ENCODE data around the gene BANF2.
"Not testable (repeated sequence)": the region's sequence is repeated elsewhere in the genome, so short reads cannot be mapped to it uniquely, and the experiment has no call there.

BANF2 gene

DNA sequence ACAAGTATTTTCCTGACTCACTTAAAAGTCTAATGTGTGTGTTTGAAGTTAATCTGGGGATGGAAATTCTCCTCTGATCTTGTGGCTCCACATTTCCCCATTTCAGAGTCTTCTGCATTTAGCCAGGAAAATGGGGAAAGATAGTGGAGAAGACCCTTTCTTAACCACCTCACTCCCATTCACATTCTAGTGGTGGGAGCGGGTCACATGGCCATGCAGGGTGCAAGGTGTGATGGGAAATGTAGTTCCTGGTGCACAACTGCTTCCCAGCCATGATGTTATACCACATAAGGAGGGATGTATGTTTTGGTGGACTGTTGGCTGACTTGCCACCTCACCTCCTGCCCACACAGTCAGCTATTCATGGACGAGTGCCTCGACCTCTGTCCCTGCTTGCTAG, 61.8 kb downstream of the BANF2 start:
- DNase-seq (ENCODE audit: low read depth in 1 of 2, low spot score in 1 of 2) = no peak

DNA sequence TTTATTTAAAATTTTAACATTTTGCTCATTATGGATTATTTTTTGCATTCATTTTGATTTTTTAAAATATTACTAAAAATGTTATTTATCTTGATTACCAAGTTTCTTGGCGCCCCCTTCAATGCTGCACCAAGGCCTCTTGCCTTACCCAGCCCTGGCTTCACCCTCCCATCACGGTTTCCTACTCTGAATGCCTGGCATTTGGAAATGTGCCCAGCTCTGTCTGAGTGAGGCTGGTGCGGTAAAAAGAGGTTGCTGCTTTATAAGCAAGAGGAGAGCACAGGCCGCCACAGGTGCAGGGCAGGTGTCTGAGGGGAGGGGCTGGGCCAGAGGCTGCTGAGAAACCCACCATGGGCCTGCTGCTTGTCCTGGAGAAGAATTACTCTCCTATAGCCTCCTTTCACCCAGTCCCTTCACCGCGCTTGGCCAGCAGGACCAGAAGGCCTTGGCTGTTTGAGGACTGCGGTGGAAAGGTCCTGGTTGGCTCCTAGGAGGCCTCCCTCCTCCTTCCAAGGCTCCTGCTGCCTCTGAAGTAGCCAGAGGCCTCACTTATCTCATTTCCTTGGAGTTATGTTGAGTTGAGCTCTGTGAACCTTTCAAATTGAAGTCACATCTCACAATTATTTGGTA, 62.6 kb downstream of the BANF2 start:
- no peak for DNase-seq (ENCODE audit: low read depth in 1 of 2, low spot score in 1 of 2)

DNA sequence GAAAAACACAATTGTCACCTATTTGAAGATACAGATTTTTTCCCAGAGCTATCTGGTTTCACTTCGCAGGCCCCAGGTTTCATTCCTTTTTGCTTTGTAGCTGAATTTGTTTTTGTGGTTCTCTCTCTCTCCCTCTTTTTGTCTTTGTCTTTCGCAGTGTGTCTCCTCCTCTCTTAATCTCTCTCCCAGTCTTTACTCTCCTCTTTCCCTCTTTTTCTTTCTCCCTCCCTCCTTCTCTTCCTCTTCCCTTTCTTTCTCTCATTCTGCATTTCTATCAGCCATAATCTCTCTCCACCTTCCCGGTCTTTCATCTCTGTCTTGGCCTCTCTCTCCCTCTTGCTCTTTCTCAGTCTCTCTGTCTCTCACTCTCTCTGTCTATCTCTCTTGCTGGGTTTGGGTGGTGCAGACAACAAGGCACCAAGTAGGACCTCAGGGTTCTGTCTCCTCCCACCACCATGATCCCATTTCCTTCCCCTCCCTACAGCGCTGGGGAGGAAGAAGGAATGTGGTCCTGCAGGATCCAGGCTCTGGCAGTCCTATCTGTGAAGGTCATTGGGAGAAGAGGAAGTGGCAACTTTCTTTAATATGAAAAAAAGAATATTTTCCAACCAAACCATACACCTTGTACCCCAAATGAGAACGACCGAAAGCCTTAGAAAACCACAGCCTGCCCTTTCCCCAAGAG, 63.2 kb downstream of the BANF2 start:
- no peak for DNase-seq (ENCODE audit: low read depth in 1 of 2, low spot score in 1 of 2)

DNA sequence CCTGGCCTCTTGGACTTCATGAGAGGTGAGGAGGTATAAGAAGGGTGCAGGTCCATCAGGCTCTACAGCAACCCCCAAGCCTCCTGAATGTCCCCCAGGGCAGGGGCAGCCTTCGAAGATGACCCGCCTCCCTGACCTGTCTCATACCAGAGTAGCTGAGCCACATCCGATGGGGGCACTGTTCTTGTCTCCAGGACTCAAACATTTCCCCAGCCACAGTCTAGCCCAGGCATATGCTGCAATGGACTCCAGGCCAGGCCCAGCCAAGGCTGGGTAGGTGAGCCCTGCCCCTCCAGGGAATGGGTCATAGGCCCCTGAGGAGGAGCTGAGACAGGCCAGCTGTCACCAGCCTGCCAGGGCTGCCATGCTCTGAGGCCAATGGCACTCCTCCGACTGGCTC, 65.3 kb downstream of the BANF2 start:
- DNase-seq (ENCODE audit: low read depth in 1 of 2, low spot score in 1 of 2) = no peak

DNA sequence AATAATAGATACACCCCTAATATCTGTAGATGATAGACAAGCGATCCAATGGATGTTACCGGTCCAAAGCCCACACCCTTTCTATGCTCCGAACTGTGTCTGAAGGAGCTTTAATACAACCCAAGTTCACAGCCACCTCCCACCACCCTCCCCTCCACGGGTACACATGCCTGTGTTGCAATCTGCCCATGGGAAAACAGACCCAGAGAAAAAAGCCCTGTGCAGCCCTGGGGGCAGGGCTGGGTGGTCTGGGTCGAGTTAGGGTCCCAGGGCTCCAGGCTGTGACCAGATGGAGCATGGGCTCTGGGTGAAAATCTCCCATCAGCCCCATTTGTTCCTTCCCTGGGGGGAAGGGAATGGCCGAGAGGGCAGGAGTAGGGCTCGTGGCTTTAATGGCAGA, 65.8 kb downstream of the BANF2 start:
- DNase-seq (ENCODE audit: low read depth in 1 of 2, low spot score in 1 of 2) = no peak

DNA sequence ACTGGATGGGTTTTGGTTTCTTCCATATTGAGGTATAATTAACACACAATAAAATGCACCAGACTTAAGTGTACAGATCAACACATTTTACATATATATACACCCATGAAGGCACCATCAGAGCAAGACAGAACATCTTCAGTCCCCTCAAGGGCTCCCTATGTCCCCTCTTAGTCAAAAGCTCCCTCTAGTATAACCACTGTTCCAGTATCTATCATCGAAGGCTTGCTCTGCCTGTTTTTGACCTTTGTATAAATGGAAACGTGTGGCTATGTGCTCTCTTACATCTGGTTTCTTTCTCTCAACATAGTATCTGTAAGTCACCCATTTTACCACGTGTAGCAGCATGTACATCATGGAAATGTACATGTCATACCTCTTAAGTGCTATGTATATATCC, 66.5 kb downstream of the BANF2 start:
- DNase-seq (ENCODE audit: low read depth in 1 of 2, low spot score in 1 of 2) = no peak

DNA sequence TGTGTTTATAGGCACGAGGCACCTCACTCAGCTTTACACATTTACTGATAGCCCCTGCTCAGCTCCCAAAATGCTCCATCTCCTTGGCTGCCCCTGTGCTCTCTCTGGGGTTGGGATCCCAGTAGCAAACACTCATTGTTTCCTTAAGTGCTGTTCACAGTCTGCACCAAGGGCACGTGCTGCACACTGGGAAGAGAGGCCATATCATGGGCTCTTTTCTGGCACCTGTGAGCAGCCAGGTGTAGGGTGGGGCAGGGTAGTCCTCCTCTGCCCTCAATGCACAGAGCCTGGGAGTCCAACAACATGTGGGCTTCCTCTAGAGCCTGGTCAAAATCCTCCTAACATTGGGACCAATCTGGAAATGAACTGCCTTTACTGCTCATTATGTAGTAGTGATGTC, 67.9 kb downstream of the BANF2 start:
- no peak for DNase-seq (ENCODE audit: low read depth in 1 of 2, low spot score in 1 of 2)

DNA sequence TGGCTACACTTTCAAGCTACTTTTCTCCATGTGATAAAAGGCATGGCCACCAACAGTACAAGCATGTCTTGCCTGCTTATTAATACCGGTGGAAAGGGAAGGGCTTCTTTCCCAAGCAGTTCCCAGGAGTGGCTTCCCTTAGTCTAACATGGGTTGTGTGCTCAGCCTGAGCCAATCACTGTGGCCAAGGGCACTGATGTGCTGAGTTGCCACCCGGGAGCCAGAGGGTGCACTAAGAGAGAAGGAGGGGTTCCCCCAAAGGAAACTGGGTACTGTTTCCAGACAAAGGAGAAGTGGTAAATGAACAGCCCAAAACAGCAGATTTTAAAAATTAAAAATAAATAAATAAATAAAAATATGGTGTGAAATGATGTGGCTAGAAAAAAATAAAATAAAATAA, 68.5 kb downstream of the BANF2 start:
- no peak for DNase-seq (ENCODE audit: low read depth in 1 of 2, low spot score in 1 of 2)

DNA sequence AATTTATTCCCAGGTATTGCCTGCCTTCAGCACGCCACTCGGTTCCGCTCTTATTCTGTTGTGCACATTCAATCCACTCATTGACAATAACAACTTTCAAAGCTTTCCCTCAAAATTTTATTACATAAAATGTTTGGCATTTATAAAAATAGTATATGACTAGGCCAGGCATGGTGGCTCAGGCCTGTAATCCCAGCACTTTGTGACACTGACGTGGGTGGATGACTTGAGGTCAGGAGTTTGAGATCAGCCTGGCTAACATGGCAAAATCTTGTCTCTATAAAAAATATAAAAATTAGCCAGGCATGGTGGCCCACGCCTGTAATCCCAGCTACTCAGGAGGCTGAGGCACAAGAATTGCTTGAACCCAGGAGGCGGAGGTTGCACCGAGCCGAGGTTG, 70.0 kb downstream of the BANF2 start:
- not testable (repeated sequence) for DNase-seq (ENCODE audit: low read depth in 1 of 2, low spot score in 1 of 2)

DNA sequence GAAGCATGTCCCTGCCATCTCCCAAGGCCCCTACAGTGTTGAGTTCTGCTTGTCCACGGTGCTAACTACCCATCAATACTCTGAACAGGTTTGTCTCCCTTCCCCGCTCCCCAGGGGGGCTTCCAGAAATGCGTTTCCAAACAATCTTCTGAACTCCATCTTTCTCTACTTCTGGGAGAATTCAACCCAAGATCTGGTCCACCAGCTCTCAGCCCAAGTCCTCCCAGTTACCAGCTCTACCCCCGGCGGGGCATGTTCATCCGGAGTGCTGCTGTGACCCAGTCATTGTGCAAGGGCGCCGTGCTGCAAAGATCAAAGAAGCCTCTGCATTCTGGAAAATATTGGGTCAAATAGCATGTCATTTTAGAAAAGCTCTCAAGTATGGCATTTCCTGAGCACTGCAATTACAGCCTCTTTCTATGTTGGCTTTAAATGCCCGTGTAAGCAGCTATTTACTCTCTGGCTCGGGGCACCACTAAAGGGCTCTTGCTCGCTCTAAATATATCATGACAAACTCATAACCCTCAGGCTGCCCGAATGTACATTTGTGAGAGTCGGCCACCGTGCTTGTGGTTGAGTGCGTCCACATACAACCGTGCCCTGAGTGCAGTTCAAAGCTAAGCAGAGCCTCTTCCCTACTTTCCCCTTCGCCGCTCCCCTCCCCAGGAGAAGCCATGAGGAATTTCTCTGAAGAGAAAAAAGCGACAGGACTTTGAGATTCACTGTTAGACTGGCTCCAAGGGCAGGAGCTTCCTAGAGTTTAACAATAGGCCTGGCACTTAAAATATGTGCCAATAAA, 71.6 kb downstream of the BANF2 start:
- no peak for DNase-seq (ENCODE audit: low read depth in 1 of 2, low spot score in 1 of 2)

DNA sequence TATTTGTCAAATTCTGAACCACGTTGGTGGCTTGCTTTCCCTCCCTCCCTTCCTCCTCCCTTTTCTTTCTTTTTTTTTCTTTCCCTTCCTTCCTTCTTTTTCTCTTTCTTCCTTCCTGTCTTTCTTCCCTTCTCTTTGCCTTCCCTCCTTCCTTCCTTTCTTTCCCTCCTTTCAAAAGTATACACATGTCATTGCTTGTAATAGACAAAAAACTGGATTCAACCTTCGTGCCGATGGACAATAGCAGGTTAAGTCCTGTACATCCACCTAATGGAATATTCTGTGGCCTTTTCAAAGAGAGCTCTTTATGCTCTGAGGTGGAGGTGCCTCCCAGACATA, 72.2 kb downstream of the BANF2 start:
- no peak for DNase-seq (ENCODE audit: low read depth in 1 of 2, low spot score in 1 of 2)

DNA sequence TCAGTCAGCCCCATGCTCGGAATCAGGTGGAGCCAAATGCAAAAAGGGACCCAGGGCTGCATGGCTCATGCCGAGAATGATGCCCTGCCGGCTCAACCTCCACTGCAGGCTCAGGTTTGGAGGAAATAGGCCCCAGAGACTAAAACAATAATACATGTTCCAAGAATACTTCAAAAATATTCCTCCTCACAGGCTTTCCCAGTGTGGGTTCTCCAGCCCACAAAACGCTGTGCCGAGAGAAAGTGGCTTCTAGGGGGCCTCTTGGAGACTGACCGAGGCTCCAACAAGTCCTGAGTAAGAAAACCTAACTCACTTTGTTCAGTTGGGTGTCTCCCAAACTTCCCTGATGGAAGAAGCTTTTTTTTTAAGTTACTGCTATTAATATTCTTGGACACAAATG, 73.9 kb downstream of the BANF2 start:
- DNase-seq (ENCODE audit: low read depth in 1 of 2, low spot score in 1 of 2) = no peak

DNA sequence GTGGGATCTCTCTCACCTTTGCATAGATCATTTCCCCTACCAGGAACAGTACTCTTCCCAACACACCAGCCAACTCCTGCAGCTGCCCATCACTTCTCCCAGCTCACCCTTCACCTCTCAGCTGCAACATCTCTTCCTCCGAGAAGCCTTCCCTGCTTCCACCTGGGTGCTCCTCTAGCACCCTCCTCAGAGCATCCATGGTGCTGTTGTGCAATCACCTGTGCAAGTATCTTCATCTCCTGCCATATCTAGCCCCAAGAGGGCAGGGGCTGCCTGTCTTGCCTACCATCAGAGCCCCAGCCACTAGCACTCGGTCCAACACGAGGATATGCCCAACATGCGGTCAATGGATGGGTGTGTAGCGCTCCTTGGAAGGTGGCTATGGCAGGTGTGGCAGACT, 75.8 kb downstream of the BANF2 start:
- DNase-seq (ENCODE audit: low read depth in 1 of 2, low spot score in 1 of 2) = no peak

DNA sequence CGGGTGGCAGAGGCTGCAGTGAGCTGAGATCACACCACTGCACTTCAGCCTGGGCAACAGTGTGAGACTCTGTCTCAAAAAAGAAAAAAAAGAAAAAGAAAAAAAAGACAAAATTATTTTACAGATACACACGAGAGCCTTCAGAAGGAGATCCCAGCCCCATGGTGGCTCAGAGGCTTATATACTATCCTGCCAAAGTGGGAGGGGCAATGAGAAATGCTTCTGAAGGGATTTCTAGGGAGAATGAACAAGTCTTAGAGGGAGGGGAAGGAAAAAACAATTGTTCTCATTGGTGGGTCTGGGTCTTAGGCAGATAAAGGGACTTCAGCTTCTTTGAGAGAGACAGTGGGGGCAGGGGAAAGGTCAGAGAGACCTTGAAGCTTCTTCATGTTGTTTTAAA, 76.8 kb downstream of the BANF2 start:
- no peak for DNase-seq (ENCODE audit: low read depth in 1 of 2, low spot score in 1 of 2)

DNA sequence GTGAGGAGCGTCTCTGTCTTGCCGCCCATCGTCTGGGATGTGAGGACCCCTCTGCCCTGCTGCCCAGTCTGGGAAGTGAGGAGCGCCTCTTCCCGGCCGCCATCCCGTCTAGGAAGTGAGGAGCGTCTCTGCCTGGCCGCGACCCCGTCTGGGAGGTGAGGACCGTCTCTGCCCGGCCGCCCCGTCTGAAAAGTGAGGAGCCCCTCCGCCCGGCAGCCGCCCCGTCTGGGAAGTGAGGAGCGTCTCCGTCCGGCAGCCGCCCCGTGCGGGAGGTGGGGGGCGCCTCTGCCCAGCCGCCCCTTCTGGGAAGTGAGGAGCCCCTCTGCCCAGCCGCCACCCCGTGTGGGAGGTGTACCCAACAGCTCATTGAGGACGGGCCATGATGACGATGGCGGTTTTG, 79.2 kb downstream of the BANF2 start:
- DNase-seq (ENCODE audit: low read depth in 1 of 2, low spot score in 1 of 2) = not testable (repeated sequence)

DNA sequence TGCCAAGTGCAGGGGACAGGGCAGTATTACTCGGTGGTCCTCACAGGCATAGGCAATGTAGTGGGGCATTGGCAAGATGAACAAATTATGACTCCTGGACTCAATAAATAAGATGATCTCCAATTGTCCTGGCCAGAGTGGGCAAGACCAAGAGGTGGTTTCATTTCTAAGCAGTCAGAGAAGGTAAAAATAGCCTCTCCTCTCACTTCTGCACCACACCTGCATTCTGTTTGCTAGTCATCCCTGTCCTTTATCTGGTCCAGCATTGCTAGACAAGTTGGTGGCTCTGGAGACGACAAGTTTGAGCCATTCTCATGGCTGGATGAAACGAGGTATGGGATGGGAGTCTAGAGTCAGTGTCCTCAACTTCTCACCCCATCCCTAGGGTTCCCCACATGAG, 83.0 kb downstream of the BANF2 start:
- DNase-seq (ENCODE audit: low read depth in 1 of 2, low spot score in 1 of 2) = no peak

DNA sequence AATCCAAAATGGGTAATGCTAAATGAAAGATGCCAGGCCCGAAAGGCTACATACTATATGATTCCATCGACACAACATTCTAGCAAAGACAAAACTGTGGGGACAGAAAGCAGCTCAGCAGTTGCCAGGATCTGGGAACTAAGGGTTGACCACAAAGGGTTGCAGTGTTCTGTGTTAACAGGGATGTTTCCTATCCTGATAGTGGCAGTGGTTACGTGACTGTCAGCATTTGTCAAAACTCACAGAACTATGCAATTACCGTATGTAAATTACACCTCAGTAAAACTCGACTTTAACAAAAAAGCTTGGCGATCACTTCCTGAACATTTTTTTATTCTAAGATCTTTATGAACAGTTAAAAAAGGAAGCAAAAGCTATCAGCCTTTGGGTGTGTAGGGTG, 83.9 kb downstream of the BANF2 start:
- no peak for DNase-seq (ENCODE audit: low read depth in 1 of 2, low spot score in 1 of 2)

DNA sequence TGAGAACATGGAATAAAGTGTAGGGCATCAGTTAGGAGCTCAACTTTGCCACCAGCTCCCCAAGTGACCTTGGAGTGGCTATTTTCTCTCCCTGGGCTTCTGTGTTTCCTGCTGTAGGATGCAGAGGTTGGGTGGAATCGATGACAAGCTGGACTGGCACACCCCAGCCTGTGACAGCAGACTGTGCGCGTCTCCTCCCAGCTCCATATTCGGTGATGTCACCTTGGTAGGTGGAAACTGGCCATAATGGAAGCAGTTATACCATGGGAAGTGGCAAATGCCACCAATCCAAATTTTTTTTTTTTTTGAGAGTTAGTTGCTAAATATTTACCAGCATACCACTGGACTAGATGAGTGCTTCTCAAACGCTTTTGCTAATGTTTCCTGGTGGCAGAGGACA, 85.2 kb downstream of the BANF2 start:
- no peak for DNase-seq (ENCODE audit: low read depth in 1 of 2, low spot score in 1 of 2)
